T-cell (primary cell): Measurements from ENCODE around the gene TRIM65. TPM values are rescaled to one million over a fixed set of nuclear protein-coding genes. Genes with fewer than 3 reads are reported as not detected.

Experiments
- ATAC-seq, 4 experiments: fragments of 200-7000 bp in 3 of 4; fragments of 150-1000 bp in 1 of 4; cut with Tn5 transposase; replicated peaks in 1 of 4; 1 replicate in 3 of 4; 2 replicates in 1 of 4; pipeline ENCODE4 v1.10.0; 2021; ENCODE audit warnings: moderate library complexity in 3 of 4, mild to moderate bottlenecking in 2 of 4, moderate number of reproducible peaks in 1 of 4
- CTCF ChIA-PET, 2 donors: fragments of 300-600 bp; sonication (Branson Sonifier 250); formaldehyde crosslinking; loops; one replicate each; lab custom pipeline; 2022; ENCODE audit warnings: antibody characterized with exemption in 2 of 2; lab: Charles Lee
- POLR2A ChIA-PET, 2 donors: fragments of 300-600 bp; sonication (Branson Sonifier 250); formaldehyde crosslinking; loops; one replicate each; lab custom pipeline; 2022; ENCODE audit warnings: antibody characterized with exemption in 2 of 2; lab: Charles Lee
- DNase-seq, 35 experiments: peaks; one replicate each; pipeline versions ENCODE4 v3.0.0 to v3.0.0-alpha.2; 2013 to 2023
- H3K27ac ChIP-seq: one replicate; pipeline ENCODE4 v1.5.1; 2013; ENCODE audit warnings: low read length
- H3K27me3 ChIP-seq, 2 experiments: replicated peaks in 1 of 2; 1 replicate in 1 of 2; 2 replicates in 1 of 2; pipeline versions ENCODE4 v1.6.1 to v1.7.0; 2013; ENCODE audit warnings: low read length in 1 of 2, mixed read lengths in 1 of 2; ENCODE audit not compliant: control insufficient read depth in 2 of 2, insufficient read depth in 2 of 2; ENCODE audit errors: extremely low read depth in 1 of 2
- H3K36me3 ChIP-seq, 2 donors: 1 replicate in 1 of 2; 2 replicates in 1 of 2; pipeline versions ENCODE4 v1.6.1 to v1.7.0; 2013; ENCODE audit warnings: low read length in 1 of 2; ENCODE audit not compliant: control insufficient read depth in 2 of 2, insufficient read depth in 1 of 2; ENCODE audit errors: extremely low read depth in 1 of 2
- H3K4me1 ChIP-seq, 2 experiments: 1 replicate in 1 of 2; 2 replicates in 1 of 2; pipeline versions ENCODE4 v1.6.1 to v1.7.0; 2013; ENCODE audit warnings: low read length in 2 of 2, mixed read lengths in 1 of 2; ENCODE audit not compliant: insufficient read depth in 2 of 2, control insufficient read depth in 1 of 2; ENCODE audit errors: extremely low read depth in 1 of 2
- H3K4me3 ChIP-seq, 2 donors: 1 replicate in 1 of 2; 2 replicates in 1 of 2; pipeline versions ENCODE4 v1.5.1 to v1.7.0; 2013; ENCODE audit warnings: mild to moderate bottlenecking in 2 of 2, low read length in 1 of 2, moderate library complexity in 1 of 2; ENCODE audit not compliant: control insufficient read depth in 1 of 2; ENCODE audit errors: extremely low read depth in 1 of 2
- H3K9me3 ChIP-seq: 2 replicates; pipeline ENCODE4 v1.7.0; 2013
- H3K27ac Mint-ChIP-seq, 2 donors: one replicate each; pipeline ENCODE4 v1.8.0; 2020 to 2021; ENCODE audit warnings: mild to moderate bottlenecking in 2 of 2, mixed read lengths in 2 of 2
- H3K27me3 Mint-ChIP-seq, 2 donors: one replicate each; pipeline ENCODE4 v1.8.0; 2021 to 2022; ENCODE audit warnings: mixed read lengths in 2 of 2
- H3K36me3 Mint-ChIP-seq: one replicate; pipeline ENCODE4 v1.8.0; 2021; ENCODE audit warnings: mixed read lengths
- H3K4me1 Mint-ChIP-seq, 3 donors: one replicate each; pipeline ENCODE4 v1.8.0; 2020 to 2022; ENCODE audit warnings: mixed read lengths in 3 of 3, mild to moderate bottlenecking in 1 of 3
- H3K4me3 Mint-ChIP-seq, 3 donors: one replicate each; pipeline ENCODE4 v1.8.0; 2020 to 2022; ENCODE audit warnings: mild to moderate bottlenecking in 3 of 3, mixed read lengths in 3 of 3, moderate library complexity in 3 of 3
- H3K9me3 Mint-ChIP-seq, 3 donors: one replicate each; pipeline ENCODE4 v1.8.0; 2020 to 2022; ENCODE audit warnings: mixed read lengths in 3 of 3
- WGBS: methylation state at CpG from one replicate; pipeline ENCODE4 v1.1.5; 2013; ENCODE audit warnings: missing lambda C conversion rate; ENCODE audit not compliant: insufficient coverage; 5-methylcytosine and 5-hydroxymethylcytosine counted together
- total RNA-seq, 35 experiments: library from RNA in 6 of 35; stranded (reverse) in 6 of 35; fragments of 120-200 nt in 1 of 35; gene quantifications; one replicate each; pipeline versions ENCODE4 v1.2.1 to v1.2.4 and lab custom pipeline; 2013 to 2026

Gene TRIM65
- total RNA-seq, 5 donors from 2014 or later (not counting 1 experiment from before 2014, with no cell fraction given) = 22.1 to 52.2 (median 45.9) TPM

DNA sequence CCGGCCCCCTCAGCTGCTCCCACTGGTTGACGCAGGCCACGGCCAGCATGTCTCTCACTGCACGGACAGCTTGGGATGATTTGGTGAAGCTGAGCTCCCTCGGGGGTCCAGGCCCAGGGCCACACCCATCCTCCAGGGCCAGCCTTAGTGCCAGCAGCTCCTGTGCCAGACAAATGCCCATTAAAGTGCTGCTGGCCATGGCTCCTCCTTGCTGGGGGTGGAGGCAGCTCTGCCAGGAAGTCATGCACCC lies 20.9 kb downstream of the TRIM65 start:
- H3K4me1 ChIP-seq = peaks cover 22 to 58% of the 10 kb centered on the region in 2 experiments

DNA sequence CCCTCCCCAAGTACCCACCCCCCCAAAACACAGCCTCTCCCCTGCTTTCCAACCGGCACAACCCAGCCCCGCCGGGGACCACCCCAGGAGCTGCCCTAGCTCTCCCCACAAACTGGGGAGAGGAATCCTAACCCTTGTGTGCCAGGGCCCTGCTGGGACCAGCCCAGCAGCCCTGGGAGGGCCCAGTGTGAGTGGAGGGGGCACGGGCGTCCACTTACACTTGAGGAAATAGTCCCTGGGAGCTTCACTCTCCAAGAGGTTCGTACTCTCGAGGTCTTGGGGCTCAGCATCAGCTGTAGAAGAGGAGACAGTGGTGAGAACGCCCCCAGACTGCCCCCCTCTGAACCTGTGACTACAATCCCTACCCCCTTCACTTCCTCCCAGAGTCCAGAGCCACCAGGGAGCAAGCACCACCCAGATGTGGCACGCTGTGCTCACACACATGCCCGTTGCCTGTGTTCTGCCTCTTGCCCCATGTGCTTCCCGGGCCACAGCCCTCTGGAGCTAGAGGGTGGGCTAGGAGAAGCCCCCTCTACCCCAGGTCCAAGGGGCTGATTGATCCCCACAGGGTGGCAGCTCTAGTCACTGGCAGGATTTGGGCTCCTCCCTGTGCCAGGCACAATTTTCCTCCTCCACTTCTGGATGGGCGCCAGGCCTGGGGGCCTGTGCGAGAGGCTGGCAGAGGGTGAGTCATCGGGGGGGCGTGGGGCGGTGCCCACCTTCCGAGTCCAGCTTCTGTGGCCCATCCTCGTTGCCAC lies 21.4 kb downstream of the TRIM65 start:
- ATAC-seq = no peak
- H3K4me3 ChIP-seq = peak overlapping the region; percentile 57 to 67
- 59% methylated on average over 7 of the region's 18 CpGs for WGBS
- H3K36me3 ChIP-seq = no peaks in the 10 kb centered on the region
- peaks cover 2 to 21% of the 10 kb centered on the region in 2 experiments for H3K27me3 ChIP-seq
- CTCF ChIA-PET = interaction anchor here (0.5 to 2.8 kb wide), 10 partner anchors 10 to 122 kb away, joined by 3 to 33 read pairs (median 3); partner anchors contain the start of genes MRPL38 (in 1 of the 2), UNK (in 1 of the 2) and WBP2 (in 1 of the 2)
- Mint-ChIP-seq H3K36me3 (no peaks in the 10 kb centered on the region), H3K9me3 (no peaks in the 10 kb centered on the region), H3K4me3 (peak overlapping the region; percentile 78 to 88 (median 85)), H3K4me1 (peaks cover 36 to 53% (median 46%) of the 10 kb centered on the region in 3 donors), H3K27ac (peak overlapping the region; percentile 90 to 94), H3K27me3 (peaks cover 0 to 4% of the 10 kb centered on the region in 2 donors)
- no peak for DNase-seq
- H3K27ac ChIP-seq = peak overlapping the region; percentile 79
- peaks cover 22 to 58% of the 10 kb centered on the region in 2 experiments for H3K4me1 ChIP-seq
- no peaks in the 10 kb centered on the region for H3K9me3 ChIP-seq
- POLR2A ChIA-PET = interaction anchor here (0.6 to 0.8 kb wide), 4 partner anchors 11 to 188 kb away, joined by 3 to 15 read pairs (median 6); no protein-coding TSS in a partner anchor

More for the DNA sequence above, 20.9 kb downstream of the TRIM65 start:
- H3K4me3 Mint-ChIP-seq = peak overlapping the region; percentile 78 to 88 (median 85)
- Histone ChIP-seq H3K27me3 (peaks cover 2 to 22% of the 10 kb centered on the region in 2 experiments), H3K4me3 (peak overlapping the region; percentile 57 to 67), H3K27ac (peak overlapping the region; percentile 79), H3K9me3 (no peaks in the 10 kb centered on the region), H3K36me3 (no peaks in the 10 kb centered on the region)
- no peak for DNase-seq
- no peaks in the 10 kb centered on the region for H3K36me3 Mint-ChIP-seq
- H3K27ac Mint-ChIP-seq = peak overlapping the region; percentile 90 to 94
- ChIA-PET CTCF (interaction anchor here (0.5 to 2.8 kb wide), 11 partner anchors 11 to 122 kb away, joined by 3 to 33 read pairs (median 3); partner anchors contain the start of genes MRPL38 (in 1 of the 2), UNK (in 1 of the 2) and WBP2 (in 1 of the 2)), POLR2A (interaction anchor here (0.6 to 0.8 kb wide), 4 partner anchors 11 to 188 kb away, joined by 3 to 15 read pairs (median 6); no protein-coding TSS in a partner anchor)
- H3K27me3 Mint-ChIP-seq = peaks cover 0 to 4% of the 10 kb centered on the region in 2 donors
- H3K9me3 Mint-ChIP-seq = no peaks in the 10 kb centered on the region
- no peak for ATAC-seq
- whole genome bisulfite sequencing = 54% methylated on average over 4 of the region's 5 CpGs
- H3K4me1 Mint-ChIP-seq = peaks cover 36 to 49% (median 46%) of the 10 kb centered on the region in 3 donors

DNA sequence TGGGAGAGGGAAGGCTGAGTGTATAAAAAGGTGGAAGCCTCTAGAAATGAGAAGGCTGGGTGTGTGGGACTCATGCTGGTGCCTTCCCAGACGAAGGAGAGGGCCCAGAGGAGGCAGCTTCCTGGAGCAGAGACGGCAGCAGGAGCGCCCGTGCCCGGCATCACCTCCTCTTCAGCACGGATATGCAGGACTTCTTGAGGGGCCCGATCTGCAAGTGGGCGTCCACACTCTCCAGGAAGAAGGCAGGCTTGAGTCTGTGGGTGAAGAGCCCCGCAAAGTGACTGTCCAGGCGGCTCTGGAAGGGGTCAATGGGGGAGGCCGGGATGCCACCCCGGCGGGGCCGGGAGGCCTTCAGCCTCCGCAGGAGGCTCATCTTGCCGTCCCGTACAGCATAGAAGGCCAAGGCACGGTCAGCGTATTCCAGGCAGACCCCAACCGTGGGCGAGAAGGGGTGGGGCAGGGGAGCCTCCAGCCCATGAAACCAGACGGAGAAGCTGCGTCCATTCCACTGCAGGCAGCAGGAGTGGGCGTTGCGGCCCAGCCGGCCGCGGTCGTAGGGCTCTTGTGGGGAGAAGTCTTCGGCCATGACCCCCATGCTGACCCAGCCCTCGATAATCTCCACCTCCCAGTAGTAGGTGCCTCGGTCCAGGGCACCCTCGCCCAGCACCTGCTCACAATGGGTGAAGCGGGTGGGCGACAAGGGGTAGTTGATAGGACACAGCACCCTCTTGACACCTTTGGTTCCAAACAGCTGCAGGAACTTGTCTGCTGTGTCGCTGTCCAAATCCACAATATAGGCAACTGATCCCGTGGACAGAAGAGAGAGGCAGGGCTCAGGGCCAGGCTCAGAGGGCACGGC lies 22.2 kb downstream of the TRIM65 start:
- H3K4me3 Mint-ChIP-seq = peak overlapping the region in 1 of 3 donors; percentile 88
- no peaks in the 10 kb centered on the region for H3K27me3 Mint-ChIP-seq
- Histone ChIP-seq H3K36me3 (no peaks in the 10 kb centered on the region), H3K27ac (peak overlapping the region; percentile 34), H3K4me1 (peaks cover 22 to 58% of the 10 kb centered on the region in 2 experiments), H3K9me3 (no peaks in the 10 kb centered on the region), H3K4me3 (no peak overlapping the region), H3K27me3 (peaks cover 0 to 19% of the 10 kb centered on the region in 2 experiments)
- ChIA-PET CTCF (no interaction called here), POLR2A (no interaction called here)
- peaks cover 36 to 53% (median 46%) of the 10 kb centered on the region in 3 donors for H3K4me1 Mint-ChIP-seq
- no peaks in the 10 kb centered on the region for H3K36me3 Mint-ChIP-seq
- H3K27ac Mint-ChIP-seq = peak overlapping the region; percentile 90 to 94
- DNase-seq = no peak
- no peaks in the 10 kb centered on the region for H3K9me3 Mint-ChIP-seq
- WGBS = 92% methylated on average over 30 of the region's 38 CpGs
- no peak for ATAC-seq

DNA sequence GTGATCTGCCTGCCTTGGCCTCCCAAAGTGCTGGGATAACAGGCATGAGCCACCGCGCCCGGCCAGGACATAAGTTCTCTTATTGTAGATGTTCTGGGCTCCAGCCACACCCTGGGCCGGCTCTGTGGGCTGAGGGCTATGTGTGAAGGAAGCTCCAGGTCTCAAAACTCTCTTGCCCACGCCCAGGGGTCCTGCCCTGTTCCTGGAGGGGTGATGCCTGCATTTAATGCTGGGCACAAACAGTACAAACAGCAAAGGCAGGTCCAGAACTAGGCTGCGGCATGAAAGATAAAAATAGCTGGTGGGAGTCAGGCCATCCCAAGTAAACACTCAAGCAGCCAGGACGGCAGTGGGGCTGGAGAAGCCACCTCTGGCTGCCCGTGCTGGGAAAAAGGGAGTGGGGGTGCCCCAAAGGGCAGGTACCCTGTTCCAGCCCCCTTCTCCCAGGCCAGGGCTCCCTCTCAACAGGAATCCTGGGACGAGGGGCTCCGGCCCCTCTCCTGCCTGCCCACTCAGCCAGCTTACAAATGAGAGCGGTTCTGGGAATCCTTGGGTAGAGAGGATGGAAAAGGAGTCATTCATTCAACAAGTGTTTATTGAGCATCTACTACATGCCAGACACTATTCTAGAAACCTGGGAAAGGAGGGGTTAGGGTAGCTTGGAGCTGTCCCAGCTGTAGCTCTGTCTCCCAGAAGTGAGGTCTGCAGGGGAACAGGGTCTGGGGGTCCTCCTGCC lies 23.0 kb downstream of the TRIM65 start:
- POLR2A ChIA-PET = interaction anchor here in 1 of 2 donors (0.7 kb wide), 1 partner anchor 192 kb away, joined by 4 read pairs; no protein-coding TSS in a partner anchor
- H3K27me3 ChIP-seq = peaks cover 0 to 13% of the 10 kb centered on the region in 2 experiments
- DNase-seq = no peak
- H3K36me3 ChIP-seq = no peaks in the 10 kb centered on the region
- peak overlapping the region; percentile 96 for H3K27ac Mint-ChIP-seq
- H3K9me3 ChIP-seq = no peaks in the 10 kb centered on the region
- H3K36me3 Mint-ChIP-seq = no peaks in the 10 kb centered on the region
- 85% methylated on average over 4 of the region's 11 CpGs for WGBS
- H3K4me3 Mint-ChIP-seq = peak overlapping the region in 1 of 3 donors; percentile 6
- H3K4me1 ChIP-seq = peaks cover 22 to 56% of the 10 kb centered on the region in 2 experiments
- no peak for ATAC-seq
- no peak overlapping the region for H3K4me3 ChIP-seq
- peak overlapping the region; percentile 34 for H3K27ac ChIP-seq
- CTCF ChIA-PET = interaction anchor here in 1 of 2 donors (1.3 kb wide), 1 partner anchor 18 kb away, joined by 3 read pairs; the partner anchor contains the start of gene WBP2
- H3K27me3 Mint-ChIP-seq = no peaks in the 10 kb centered on the region
- H3K4me1 Mint-ChIP-seq = peaks cover 34 to 51% (median 46%) of the 10 kb centered on the region in 3 donors
- no peaks in the 10 kb centered on the region for H3K9me3 Mint-ChIP-seq

DNA sequence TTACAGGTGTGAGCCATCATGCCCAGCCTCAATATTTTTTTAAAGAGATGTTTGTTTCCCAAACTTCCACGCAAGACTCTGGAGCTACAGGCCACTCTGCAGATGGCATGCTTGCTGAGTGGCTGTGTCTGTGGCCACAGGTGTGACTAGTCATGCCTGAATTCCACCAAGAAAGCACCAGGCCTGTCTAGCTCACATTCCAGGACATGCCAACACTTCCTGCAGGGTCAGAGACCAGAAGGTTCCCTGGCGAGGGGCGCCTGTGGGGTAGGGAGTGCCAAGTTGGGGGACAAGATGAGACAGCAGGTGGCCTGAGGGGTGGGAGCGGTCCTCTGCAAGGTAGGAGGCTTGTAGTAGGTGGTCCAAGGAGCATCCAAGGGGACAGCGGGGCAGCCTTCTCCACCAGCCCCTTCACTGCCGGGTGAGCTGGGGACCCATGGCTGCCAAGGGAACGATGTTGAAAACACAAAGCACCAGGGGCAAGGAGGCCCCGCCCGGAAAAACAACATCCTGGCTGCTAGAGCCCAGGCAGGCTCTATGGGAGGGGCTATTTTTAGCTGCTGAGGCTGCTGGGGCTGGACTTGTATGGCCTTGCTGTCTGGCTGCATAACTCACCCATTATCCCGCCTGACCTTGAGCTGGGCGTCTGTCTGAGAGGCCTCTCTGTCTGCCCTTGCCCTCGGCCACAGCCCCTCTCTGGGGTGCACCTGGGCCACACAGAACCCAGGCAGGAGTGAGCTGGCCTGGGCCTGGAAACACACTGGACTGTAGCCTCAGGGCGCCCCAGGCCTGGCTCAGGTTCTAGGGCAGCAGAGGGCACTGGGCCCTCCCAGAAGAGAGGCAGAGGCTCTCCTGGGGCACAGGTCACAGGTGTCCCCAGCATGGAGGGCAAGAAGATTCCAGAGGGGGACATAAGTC lies 24.1 kb downstream of the TRIM65 start:
- Mint-ChIP-seq H3K27ac (peak overlapping the region; percentile 96), H3K36me3 (no peaks in the 10 kb centered on the region), H3K27me3 (no peaks in the 10 kb centered on the region), H3K4me3 (peak overlapping the region in 2 of 3 donors; percentile 24 to 47), H3K4me1 (peaks cover 32 to 48% (median 43%) of the 10 kb centered on the region in 3 donors), H3K9me3 (no peaks in the 10 kb centered on the region)
- 37% methylated on average over 6 of the region's 13 CpGs for WGBS
- ChIA-PET POLR2A (interaction anchor here (0.6 to 1.0 kb wide), 3 partner anchors 17 to 633 kb away, joined by 4 to 11 read pairs (median 4); partner anchors contain the start of gene WBP2 (in 1 of the 2)), CTCF (interaction anchor here in 1 of 2 donors (0.7 to 1.3 kb wide), 2 partner anchors 17 to 87 kb away, joined by 3 read pairs; partner anchors contain the start of gene WBP2)
- Histone ChIP-seq H3K36me3 (no peaks in the 10 kb centered on the region), H3K4me3 (no peak overlapping the region), H3K27ac (peak overlapping the region; percentile 89), H3K27me3 (peaks cover 0 to 10% of the 10 kb centered on the region in 2 experiments), H3K4me1 (peaks cover 22 to 50% of the 10 kb centered on the region in 2 experiments), H3K9me3 (no peaks in the 10 kb centered on the region)
- ATAC-seq = peak; percentile 49 to 62 (median 61)
- peak in 34 of 35 experiments; percentile 34 to 76 (median 60) for DNase-seq
